ENCODE data around the gene FEZ2.
"Not testable (repeated sequence)": the region's sequence is repeated elsewhere in the genome, so short reads cannot be mapped to it uniquely, and the experiment has no call there.

FEZ2 gene, protein sequence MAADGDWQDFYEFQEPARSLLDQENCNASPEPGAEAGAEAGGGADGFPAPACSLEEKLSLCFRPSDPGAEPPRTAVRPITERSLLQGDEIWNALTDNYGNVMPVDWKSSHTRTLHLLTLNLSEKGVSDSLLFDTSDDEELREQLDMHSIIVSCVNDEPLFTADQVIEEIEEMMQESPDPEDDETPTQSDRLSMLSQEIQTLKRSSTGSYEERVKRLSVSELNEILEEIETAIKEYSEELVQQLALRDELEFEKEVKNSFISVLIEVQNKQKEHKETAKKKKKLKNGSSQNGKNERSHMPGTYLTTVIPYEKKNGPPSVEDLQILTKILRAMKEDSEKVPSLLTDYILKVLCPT

DNA sequence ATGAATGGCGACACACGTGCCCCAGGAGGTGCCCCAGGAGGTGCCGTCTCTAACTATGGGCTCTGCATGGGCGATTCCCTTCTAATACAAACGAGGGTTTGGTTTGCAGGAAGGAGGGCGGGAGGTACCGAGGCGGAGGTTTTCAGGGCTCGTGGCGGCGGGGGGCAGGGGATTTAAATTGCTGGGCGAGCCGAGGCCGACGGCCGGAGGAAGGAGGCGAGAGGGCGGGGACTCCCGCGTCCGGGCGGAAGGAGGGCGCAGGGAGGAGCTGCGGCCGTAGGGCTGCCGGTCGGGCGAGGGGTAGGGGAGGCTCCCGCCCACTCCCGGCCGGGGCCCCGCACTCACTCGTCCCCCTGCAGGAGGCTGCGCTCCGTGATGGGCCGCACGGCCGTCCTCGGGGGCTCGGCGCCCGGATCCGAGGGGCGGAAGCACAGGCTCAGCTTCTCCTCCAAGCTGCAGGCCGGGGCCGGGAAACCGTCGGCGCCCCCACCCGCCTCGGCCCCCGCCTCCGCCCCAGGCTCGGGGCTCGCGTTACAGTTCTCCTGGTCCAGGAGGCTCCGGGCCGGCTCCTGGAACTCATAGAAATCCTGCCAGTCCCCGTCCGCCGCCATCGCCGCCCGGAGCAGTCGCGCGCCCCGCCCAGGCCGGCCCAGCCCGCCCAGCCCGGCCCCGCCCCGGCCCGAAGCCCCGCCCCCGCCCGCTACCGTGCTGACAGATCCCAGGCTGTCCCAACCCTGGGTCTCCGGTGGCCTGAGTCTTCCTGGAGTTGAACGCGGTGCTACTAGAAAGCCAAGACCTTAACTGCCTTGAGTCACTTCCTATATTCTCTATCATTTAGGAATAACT, at the start of gene FEZ2:
FEZ2 (minus strand) TSS at position 637 of the 846 bp plus-strand sequence; CDS start at position 611, 26 bp downstream.
- DNase-seq: peak; percentile 81
- peak; percentile 97 for ATAC-seq

DNA sequence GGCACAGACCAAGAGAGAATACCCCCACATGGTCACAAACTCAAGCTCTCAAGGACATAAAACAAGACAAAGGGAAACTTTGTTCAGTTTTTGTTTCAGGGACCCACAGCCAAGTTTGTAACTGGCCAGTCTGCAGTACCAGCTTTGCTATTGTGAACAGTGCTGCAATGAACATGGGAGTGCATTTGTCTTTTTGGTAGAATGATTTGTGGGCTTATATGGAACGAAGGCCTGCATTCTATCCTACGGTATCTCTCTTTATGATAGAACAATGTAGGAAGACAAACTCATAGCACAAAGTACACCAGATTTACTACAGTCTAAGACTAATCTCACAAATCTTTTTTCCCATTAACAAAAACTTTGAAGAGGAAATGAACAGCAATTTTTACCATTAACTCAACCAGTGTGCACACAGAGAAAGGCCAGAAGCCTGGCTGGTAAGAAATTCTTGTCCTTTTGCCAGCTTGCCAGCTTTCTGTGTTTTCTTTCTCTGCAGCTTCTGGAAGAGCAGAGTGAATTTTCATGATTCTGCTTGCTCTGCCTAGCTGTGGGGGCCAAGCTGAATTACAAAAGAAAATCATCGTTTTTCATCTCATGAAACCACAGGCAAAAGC, 37.1 kb upstream of the FEZ2 start:
- no peak for ATAC-seq
- DNase-seq: no peak

DNA sequence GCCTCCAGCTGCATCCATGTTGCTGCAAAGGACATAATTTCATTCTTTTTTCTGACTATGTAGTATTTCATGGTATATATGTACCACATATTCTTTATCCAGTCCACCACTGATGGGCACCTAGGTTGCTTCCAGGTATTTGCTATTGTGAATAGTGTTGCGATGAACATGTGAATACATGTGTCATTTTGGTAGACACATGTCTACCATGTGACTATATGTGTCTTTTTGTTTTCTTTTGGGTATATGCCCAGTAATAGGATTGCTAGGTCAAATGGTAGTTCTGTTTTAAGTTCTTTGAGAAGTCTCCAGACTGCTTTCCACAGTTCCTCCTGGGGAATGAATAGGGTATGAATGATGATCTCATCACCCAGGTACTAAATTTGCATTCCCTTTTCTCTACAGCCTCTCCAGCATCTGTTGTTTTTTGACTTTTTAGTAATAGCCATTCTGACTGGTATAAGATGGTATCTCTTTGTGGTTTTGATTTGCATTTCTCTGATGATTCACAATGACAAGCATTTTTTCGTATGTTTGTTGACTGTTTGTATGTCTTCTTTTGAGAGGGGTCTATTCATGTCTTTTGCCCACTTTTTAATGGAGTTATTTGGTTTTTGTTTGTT, 35.6 kb upstream of the FEZ2 start:
- DNase-seq: no peak
- no peak for ATAC-seq

DNA sequence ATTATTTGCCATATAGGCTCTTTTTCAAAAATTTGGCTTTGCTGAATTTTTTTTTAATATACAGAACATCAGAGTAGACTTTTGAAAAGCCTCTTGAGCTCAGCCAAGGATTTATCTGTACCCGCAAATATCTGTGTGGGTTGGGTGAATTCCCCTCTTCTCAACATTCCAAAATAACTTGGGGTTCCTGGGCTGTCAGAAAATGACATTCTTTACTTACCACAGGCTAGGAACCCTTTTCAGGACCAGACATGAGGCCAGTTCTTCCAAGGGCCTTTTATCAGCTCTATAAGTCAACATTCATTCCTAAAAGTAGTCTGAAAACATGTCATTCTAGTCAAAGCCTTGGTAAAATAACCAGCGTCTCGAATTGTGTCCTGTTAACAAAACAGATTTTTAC, 28.8 kb upstream of the FEZ2 start:
- ATAC-seq (no peak), DNase-seq (no peak)

DNA sequence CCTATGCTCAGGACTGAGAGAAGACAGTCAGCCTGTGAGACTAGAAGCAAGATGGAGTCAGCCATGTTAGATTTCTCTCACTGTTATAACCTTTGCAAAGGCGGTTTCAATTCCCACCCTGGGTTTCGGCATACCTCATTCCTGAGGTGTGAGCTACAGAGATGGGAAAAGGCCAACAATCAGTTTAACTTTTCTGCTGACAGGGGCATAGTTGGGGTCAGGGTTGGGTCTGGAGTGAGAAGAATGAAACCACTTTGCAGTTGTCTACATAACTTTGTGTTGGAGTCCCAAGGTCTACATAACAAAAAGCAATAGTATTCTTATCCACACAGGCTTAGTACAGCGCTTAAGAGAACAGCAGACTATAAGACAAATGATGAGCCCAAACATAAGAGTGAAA, 28.1 kb upstream of the FEZ2 start:
- no peak for ATAC-seq
- DNase-seq: no peak

DNA sequence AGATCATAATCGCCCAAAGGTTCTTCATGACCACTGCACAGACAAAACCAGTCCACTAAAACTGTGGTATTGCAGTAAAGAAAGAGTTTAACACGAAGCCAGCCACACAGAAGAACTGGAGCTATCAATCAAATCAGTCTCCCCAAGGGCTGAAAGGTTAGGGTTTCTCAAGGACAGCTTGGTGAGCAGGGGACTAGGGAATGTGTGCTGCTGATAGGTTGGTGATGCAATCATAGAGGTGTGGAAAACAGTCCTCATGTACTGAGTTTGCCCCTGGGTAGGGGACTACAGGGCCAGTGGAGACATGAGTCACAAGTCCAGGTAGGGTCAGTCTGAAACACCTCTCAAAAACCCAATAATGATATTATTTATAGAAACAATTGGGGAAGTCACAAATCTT, 27.3 kb upstream of the FEZ2 start:
- ATAC-seq: no peak
- DNase-seq: no peak

DNA sequence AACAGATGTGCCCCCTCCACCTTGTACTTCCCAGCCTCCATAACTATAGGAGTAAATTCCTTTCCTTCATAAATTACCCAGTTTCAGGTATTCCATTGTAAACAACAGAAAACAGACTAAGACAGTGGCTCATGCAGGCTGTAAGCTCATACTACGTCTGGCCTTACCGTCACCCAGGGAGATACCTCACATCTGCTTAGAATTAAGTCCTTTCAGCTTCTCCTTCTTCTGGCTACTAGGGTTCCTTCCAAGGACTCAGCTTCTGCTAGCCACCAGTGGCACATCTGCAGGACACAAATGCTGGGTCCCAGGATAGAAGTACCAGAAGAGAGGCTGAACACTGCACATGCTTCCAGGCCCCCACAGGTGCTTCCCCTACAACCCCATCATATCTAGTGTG, 22.4 kb upstream of the FEZ2 start:
- no peak for ATAC-seq
- no peak for DNase-seq

DNA sequence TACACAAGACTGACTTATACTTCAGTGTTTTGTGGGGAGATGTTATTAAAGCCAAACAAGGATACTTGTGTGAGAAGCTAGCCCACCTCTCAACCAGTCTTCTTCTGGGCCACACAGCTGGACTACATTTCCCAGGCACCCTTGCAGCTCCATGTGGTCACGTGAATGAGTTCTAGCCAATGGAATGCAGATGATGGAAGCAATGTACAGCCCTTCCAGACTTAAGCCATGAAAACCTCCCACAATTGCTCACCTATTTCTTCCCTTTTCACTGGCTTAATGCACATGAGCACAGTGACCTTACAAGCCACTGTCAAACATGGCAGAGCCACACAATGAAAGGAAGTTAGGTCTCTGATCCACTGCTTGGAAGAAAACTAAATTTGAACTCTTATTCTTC, 20.4 kb upstream of the FEZ2 start:
- peak; percentile 26 for DNase-seq
- peak; percentile 78 for ATAC-seq

DNA sequence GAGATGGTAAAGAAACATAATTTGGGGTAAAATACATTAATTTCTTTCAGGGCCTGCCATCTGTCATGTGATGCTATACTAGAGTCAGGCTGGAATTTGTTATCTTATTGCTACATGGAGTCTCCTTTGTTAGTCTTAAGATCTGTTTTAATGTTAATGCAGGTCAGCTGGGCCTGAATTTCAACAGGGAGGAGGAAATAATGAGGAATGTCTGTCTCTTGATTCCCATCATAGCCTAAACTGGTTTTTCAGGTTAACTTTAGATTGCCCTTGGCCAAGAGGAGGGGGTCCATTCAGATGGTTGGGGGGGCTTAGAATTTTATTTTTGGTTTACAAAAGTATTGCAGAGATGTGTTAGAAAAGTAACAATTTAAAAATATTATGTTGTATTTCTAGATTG, 19.0 kb upstream of the FEZ2 start:
- DNase-seq (no peak), ATAC-seq (no peak)

DNA sequence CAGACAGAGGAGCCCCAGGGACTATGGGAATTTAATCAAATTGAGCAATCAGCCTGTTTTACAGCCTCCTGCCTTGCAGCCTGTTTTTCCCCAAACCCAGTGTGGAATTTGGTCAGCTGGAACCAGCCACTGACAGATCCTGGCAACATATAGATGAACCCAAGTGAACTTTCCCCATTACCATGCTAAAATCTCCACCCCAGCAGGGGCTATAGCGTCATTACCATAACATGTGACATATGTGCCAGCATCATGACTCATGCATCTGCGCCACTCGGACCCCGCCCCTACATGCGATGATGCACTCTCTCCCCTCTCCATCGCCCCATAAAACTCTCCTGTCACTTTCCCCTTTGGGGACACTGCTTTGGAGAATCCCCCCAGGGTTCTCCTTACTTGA, 17.3 kb upstream of the FEZ2 start:
- DNase-seq: no peak
- ATAC-seq: no peak

DNA sequence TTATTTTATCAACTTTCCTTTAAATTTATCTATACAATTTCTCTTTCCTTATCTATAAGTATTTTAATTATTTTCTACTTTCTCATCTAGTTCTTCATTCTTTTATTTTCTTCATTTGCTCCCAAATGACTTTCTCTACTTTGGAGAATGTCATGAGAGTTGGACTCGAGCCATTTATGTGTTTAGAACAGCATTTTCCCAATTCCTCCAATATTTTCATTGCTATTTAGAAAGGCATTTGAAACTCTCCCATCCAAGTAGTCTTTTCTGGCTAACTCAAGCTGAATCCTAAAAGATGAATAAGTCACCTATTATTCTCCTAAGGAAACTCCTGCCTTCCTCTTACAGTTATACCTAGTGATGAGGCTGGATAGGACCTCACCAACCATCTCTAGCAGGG, 15.8 kb upstream of the FEZ2 start:
- ATAC-seq: no peak
- DNase-seq: no peak

DNA sequence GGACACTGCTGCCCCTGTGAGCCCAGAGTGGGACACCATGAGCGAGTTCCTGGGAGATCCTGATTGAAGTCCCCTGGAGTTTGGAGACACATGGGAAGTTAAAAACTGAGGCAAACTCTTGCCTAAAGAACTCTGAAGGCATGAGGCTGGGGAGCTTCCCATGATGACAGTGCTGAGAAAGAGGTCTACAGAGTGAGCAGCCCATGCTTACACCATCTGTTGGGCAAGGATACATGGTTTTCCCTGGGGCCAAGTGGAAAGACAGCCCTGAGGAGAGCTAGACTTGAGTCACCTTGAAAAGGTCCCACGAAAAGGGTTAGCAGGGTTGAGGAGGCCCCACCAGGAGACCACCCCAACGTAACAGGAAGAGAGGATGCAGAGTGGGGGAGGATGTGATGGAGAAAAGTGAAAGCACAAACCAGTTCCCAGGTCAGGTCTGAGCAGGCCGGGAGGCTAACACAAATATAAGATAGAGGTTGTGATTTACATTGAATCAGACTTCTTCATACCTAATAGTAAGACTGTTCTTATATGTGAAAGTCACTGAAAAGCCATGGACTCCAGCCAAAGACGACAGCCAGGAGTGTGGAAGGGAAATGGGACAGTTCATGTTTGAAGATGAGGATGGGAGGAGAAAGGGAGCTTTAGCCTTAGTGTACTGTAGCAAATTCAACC, 13.5 kb upstream of the FEZ2 start:
- ATAC-seq: no peak
- no peak for DNase-seq

DNA sequence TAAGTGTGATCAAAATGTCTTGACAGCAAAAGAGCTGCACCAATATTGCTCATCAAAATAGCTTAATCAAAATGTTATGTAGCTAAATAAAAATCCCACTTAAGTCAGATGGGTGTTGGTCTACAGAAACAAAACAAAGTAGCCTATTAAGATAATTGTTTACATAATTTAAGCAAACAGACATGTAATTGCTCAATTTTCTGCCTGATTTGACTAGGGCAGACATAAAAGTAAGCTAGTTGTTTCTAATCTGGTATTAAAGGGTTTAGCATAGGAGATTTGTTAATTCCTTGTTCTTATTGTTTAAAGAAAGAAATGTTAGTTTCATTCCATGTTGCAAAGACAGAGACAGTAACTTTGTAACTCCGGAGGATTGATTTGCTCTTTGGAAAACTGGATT, 11.5 kb upstream of the FEZ2 start:
- DNase-seq (no peak), ATAC-seq (no peak)

DNA sequence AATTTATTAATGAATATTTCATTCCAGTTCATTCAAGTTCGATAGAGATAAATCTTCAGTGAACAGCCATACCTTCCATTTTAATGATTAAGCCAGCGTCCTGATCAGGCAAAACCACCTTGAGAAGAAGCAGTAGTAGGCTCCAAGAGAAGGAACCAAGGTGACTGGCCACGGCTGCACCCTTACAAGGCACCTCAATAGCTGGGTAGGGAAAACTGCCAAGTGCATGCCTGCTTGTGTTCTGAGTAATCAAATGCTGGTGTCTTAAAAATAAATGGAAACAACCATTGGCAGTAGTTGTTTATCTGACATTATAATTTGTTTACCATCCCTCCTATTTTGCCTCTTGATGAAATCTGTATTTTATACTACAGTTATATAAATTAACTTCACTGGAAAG, 10.0 kb upstream of the FEZ2 start:
- ATAC-seq (no peak), DNase-seq (no peak)

DNA sequence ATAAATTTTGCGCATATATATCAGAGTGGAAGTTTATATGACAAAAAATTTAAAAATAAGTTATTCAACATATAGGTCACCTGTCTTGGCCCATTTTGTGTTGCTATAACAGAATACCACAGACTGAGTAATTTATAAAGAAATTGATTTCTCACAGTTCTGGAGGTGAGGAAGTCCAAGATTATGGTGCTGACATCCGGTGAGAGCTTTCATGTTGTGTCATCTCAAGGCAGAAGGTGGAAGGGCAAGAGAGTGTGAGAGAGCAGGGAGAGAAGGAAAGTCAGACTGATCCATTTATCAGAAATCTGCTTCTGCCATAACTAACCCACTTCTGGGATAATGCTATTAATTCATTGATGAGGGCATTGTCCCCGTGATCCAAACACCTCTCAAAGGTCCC, 9.0 kb upstream of the FEZ2 start:
- DNase-seq (no peak), ATAC-seq (no peak)

DNA sequence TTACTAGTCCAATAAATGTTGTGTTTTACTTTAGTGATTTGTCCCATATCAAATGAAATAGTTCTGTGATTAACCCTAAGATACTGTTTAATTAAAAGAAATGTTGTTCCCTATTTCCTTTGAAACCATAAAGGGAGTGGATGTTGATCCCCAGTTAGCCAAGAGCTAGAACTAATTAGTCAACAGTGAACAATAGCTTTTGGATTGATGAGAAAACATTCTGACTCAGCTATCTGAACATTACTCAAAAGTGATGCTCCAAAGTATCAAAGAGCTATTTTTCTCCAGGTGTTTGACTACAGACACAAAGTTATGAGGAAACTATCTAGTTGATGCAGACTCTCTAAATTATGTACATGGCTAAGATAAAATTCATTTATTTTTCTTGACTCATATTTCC, 7.3 kb upstream of the FEZ2 start:
- DNase-seq: no peak
- no peak for ATAC-seq

DNA sequence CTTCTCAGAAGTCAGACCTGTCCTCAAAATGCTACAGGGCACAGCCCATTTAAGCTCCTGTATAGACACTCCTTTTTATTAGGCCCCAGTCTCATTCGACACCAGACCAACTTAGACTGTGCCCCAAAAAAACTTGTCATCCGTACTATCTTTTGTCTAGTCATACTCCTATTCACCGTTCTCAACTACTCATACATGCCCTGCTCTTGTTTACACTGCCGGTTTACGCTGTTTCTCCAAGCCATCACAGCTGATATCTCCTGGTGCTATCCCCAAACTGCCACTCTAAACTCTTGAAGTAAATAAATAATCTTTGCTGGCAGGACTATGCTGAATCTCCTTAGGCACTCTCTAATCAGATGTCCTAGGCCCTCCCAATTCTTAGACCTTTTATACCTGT, 5.7 kb upstream of the FEZ2 start:
- not testable (repeated sequence) for DNase-seq, ATAC-seq

DNA sequence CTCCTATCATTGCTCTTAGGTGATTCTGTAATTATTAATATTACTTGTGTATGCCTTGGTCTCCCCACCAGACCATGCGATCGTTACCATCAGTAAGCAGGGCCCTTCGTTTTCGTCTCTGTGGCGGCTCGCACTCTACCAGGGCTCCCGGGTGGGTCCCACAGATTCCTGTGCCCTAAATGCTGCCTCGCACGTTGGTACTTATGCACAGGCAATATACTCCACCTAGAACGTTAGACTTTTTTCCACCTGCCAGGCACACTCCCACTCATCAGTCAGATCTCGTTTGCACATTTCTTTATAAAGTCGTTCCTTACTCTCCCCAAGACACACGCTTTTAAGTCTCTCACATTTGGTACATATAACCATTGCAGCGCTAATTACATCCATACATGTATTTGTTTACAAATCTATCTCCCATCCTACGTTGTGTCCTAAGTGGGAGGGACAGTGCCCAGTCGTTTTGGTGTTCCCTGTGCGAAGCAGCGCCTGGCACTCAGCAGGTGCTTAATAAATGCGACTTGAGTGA, 901 bp downstream of the FEZ2 start:
- ATAC-seq: no peak

DNA sequence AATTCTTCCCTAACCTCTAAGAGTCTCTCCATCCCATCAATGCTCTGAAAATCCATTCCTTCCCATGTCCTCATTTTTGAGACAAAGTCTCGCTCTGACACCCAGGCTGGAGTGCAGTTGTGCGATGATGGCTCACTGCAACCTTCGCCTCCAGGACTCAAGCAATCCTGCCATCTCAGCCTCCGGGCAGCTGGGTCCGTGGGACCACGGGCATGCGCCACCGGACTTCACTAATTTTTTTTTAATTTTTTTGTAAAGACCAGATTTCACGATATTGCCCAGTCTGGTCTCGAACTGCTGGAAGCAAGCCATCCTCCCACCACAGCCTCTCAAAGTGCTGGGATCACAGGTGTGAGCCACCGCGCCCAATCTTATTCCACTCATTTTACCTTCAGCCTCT, 1.6 kb downstream of the FEZ2 start:
- no peak for ATAC-seq
- no peak for DNase-seq

More for the DNA sequence above, 901 bp downstream of the FEZ2 start:
- peak; percentile 7 for DNase-seq

DNA sequence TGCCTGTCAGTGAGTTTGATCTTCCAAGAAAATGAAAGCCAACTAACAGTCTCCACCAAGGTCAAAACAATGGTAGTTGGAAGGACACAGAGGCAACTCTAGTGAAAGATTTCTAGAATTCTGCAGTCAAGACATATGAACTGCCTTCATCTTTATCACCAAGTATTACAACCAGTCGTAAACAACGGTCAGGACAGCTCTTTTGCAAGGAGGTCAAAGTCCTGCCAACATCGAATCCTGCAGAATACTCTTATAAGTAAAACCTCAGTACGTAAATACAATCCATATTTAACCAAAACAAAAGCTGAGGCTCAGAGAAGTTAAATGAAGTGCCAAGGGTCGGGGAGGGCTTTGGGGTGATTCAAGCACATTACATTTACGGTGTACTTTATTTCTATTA, 3.1 kb downstream of the FEZ2 start:
- DNase-seq (no peak), ATAC-seq (no peak)

DNA sequence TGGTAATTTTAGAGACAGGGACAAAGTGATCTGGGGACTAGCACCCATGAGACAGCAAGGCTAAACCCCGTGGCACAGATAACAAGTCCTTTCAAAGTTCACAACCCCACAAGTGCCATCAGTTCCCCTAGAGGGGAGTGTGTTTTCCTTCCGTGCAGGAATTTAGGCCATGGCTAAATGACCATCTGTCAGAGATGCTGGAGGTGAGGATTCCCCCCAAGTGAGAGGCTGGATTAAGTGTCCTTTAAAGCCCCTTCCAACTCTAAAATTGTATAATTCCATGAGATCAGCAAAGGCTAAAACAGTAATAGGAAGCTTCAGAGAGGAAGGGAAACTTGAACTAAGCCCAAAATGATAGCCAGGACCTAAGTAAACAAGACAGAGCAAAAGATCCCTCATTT, 8.7 kb downstream of the FEZ2 start:
- ATAC-seq (no peak), DNase-seq (no peak)

DNA sequence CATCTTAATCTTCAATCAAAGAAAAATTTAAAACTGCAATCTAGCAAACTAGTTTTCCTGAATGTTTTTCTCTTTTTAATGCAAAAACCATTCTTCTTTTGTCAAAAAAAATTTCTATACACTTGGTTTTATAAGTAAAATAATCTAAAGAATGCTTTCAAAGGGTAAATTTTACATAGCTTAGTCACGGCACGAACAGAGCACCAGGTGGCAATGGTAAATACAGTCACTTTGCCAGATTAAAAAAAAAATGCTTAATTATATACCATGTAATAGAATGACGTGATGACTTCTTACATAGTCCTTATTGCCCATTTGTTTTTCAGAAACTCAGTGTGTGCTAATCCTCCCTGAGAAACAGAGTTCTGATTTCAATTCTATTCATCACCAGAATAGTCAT, 10.4 kb downstream of the FEZ2 start:
- no peak for DNase-seq
- ATAC-seq: no peak

Measured in stimulated activated naive CD8-positive, alpha-beta T cell treated with anti-CD3 and anti-CD28 coated beads, Interleukin-15, Interleukin-2, amounts not matched to agents 100 U/mL and 50 U/mL, for 24 hours (primary cell).